H9 (cell line): ENCODE data around the gene RCSD1. TPM values are rescaled to one million over a fixed set of nuclear protein-coding genes. Genes with fewer than 3 reads are reported as not detected.

Experiments
- DNase-seq: peaks from one replicate; pipeline ENCODE4 v3.0.0-alpha.2; 2017
- H2AFZ ChIP-seq: one replicate; pipeline ENCODE4 v1.6.1; 2013; ENCODE audit warnings: mild to moderate bottlenecking, low read length, control low read depth, moderate library complexity
- H2AK5ac ChIP-seq: 2 replicates; pipeline ENCODE4 v1.6.1; 2013; ENCODE audit warnings: low read length, control low read depth, mixed read lengths; ENCODE audit not compliant: insufficient read length
- H2BK120ac ChIP-seq: one replicate; pipeline ENCODE4 v1.6.1; 2013; ENCODE audit warnings: low read depth, mild to moderate bottlenecking, low read length, control low read depth, inconsistent platforms; ENCODE audit not compliant: poor library complexity, severe bottlenecking
- H2BK12ac ChIP-seq: 2 replicates; pipeline ENCODE4 v1.6.1; 2013; ENCODE audit warnings: low read length, control low read depth, mixed read lengths, low read depth; ENCODE audit not compliant: insufficient read length
- H2BK15ac ChIP-seq: 2 replicates; pipeline ENCODE4 v1.6.1; 2013; ENCODE audit warnings: low read depth, low read length, control low read depth
- H2BK20ac ChIP-seq: one replicate; pipeline ENCODE4 v1.6.1; 2013; ENCODE audit warnings: low read depth, mild to moderate bottlenecking, low read length, control low read depth, inconsistent platforms; ENCODE audit not compliant: poor library complexity, severe bottlenecking
- H2BK5ac ChIP-seq: 2 replicates; pipeline ENCODE4 v1.6.1; 2013; ENCODE audit warnings: low read length, control low read depth, mixed read lengths; ENCODE audit not compliant: insufficient read length
- H3K14ac ChIP-seq: 2 replicates; pipeline ENCODE4 v1.6.1; 2013; ENCODE audit warnings: low read length, control low read depth; ENCODE audit not compliant: insufficient read depth
- H3K18ac ChIP-seq: 2 replicates; pipeline ENCODE4 v1.6.1; 2013; ENCODE audit warnings: low read depth, mild to moderate bottlenecking, mixed read lengths, low read length, control low read depth; ENCODE audit not compliant: insufficient read length
- H3K23ac ChIP-seq: 2 replicates; pipeline ENCODE4 v1.6.1; 2013; ENCODE audit warnings: low read length, control low read depth, mixed read lengths, low read depth; ENCODE audit not compliant: insufficient read length
- H3K23me2 ChIP-seq: 2 replicates; pipeline ENCODE4 v1.6.1; 2013; ENCODE audit warnings: low read depth, mild to moderate bottlenecking, mixed read lengths, low read length, control low read depth; ENCODE audit not compliant: insufficient read length, poor library complexity, severe bottlenecking
- H3K27ac ChIP-seq: 2 replicates; pipeline ENCODE4 v1.5.1; 2013; ENCODE audit warnings: low read length, control low read depth, mixed read lengths, low read depth; ENCODE audit not compliant: insufficient read length
- H3K27me3 ChIP-seq: 2 replicates; pipeline ENCODE4 v1.6.1; 2013; ENCODE audit warnings: low read length, control low read depth, inconsistent platforms; ENCODE audit not compliant: insufficient read depth
- H3K4ac ChIP-seq: 2 replicates; pipeline ENCODE4 v1.6.1; 2013; ENCODE audit warnings: low read depth, mild to moderate bottlenecking, control low read depth, inconsistent platforms, low read length, moderate library complexity
- H3K4me1 ChIP-seq: 2 replicates; pipeline ENCODE4 v1.6.1; 2013; ENCODE audit warnings: low read length, control low read depth, inconsistent platforms; ENCODE audit not compliant: insufficient read depth
- H3K4me2 ChIP-seq: 2 replicates; pipeline ENCODE4 v1.6.1; 2013; ENCODE audit warnings: low read length, control low read depth, mixed read lengths; ENCODE audit not compliant: insufficient read length, insufficient read depth
- H3K56ac ChIP-seq: 2 replicates; pipeline ENCODE4 v1.6.1; 2013; ENCODE audit warnings: low read depth, mild to moderate bottlenecking, mixed read lengths, low read length, control low read depth; ENCODE audit not compliant: insufficient read length
- H3K79me1 ChIP-seq: 2 replicates; pipeline ENCODE4 v1.6.1; 2013; ENCODE audit warnings: low read depth, mild to moderate bottlenecking, moderate library complexity, low read length, control low read depth, inconsistent platforms; ENCODE audit not compliant: insufficient read depth, poor library complexity, severe bottlenecking
- H3K79me2 ChIP-seq: 2 replicates; pipeline ENCODE4 v1.6.1; 2013; ENCODE audit warnings: low read length, control low read depth, inconsistent platforms; ENCODE audit not compliant: insufficient read depth
- H3K9ac ChIP-seq: 2 replicates; pipeline ENCODE4 v1.6.1; 2013; ENCODE audit warnings: low read length, control low read depth, mixed read lengths; ENCODE audit not compliant: insufficient read length; ENCODE audit errors: extremely low read depth
- H3K9me3 ChIP-seq: one replicate; pipeline ENCODE4 v1.6.1; 2013; ENCODE audit warnings: low read depth, low read length, inconsistent platforms; ENCODE audit not compliant: control insufficient read depth
- H3T11ph ChIP-seq: one replicate; pipeline ENCODE4 v1.6.1; 2013; ENCODE audit warnings: mild to moderate bottlenecking, low read length, control low read depth, inconsistent platforms
- H4K20me1 ChIP-seq: one replicate; pipeline ENCODE4 v1.6.1; 2013; ENCODE audit not compliant: control insufficient read depth, insufficient read length, insufficient read depth
- H4K5ac ChIP-seq: 2 replicates; pipeline ENCODE4 v1.6.1; 2013; ENCODE audit warnings: low read depth, mild to moderate bottlenecking, mixed read lengths, low read length, control low read depth; ENCODE audit not compliant: insufficient read length
- H4K8ac ChIP-seq: replicated peaks from 2 replicates; pipeline ENCODE4 v1.6.1; 2013; ENCODE audit warnings: low read length, control low read depth, mixed read lengths, low read depth; ENCODE audit not compliant: insufficient read length
- H4K91ac ChIP-seq: 2 replicates; pipeline ENCODE4 v1.6.1; 2013; ENCODE audit warnings: low read depth, mild to moderate bottlenecking, moderate library complexity, mixed read lengths, low read length, control low read depth; ENCODE audit not compliant: insufficient read length
- H3K27ac Mint-ChIP-seq, 3 experiments: 2 replicates in 2 of 3; 3 replicates in 1 of 3; pipeline ENCODE4 v1.8.0; 2020 to 2021; ENCODE audit warnings: mixed read lengths in 3 of 3, mild to moderate bottlenecking in 1 of 3, moderate library complexity in 1 of 3
- H3K27me3 Mint-ChIP-seq: 2 replicates; pipeline ENCODE4 v1.8.0; 2021; ENCODE audit warnings: low read depth, mild to moderate bottlenecking, moderate library complexity, mixed read lengths
- H3K36me3 Mint-ChIP-seq, 3 experiments: 2 replicates in 2 of 3; 3 replicates in 1 of 3; pipeline ENCODE4 v1.8.0; 2020 to 2021; ENCODE audit warnings: low read depth in 3 of 3, mixed read lengths in 3 of 3; ENCODE audit not compliant: insufficient read depth in 1 of 3
- H3K4me1 Mint-ChIP-seq, 2 experiments: 2 replicates each; pipeline ENCODE4 v1.8.0; 2020; ENCODE audit warnings: mixed read lengths in 2 of 2
- H3K4me3 Mint-ChIP-seq, 2 experiments: 2 replicates in 1 of 2; 3 replicates in 1 of 2; pipeline ENCODE4 v1.8.0; 2020 to 2021; ENCODE audit warnings: mild to moderate bottlenecking in 2 of 2, mixed read lengths in 2 of 2, moderate library complexity in 1 of 2
- H3K9me3 Mint-ChIP-seq, 2 experiments: 2 replicates in 1 of 2; 3 replicates in 1 of 2; pipeline ENCODE4 v1.8.0; 2020; ENCODE audit warnings: mild to moderate bottlenecking in 2 of 2, mixed read lengths in 2 of 2, moderate library complexity in 1 of 2
- CTCF ChIP-seq: fragments of 200-600 bp; sonication (generic); conservative IDR thresholded peaks from 3 replicates; pipeline ENCODE4 v1.8.0; 2021; ENCODE audit warnings: antibody characterized with exemption, mild to moderate bottlenecking
- WGBS: extraction: QIAGEN DNeasy Blood & Tissue Kit; methylation state at CpG from one replicate; pipeline ENCODE4 v1.1.7; 2013; ENCODE audit warnings: missing lambda C conversion rate, low lambda C conversion rate, mixed read lengths; ENCODE audit not compliant: insufficient read length; ENCODE audit errors: extremely low coverage; 5-methylcytosine and 5-hydroxymethylcytosine counted together
- total RNA-seq: library from RNA; stranded (reverse); gene quantifications from 2 replicates; pipeline ENCODE4 v1.2.1, GENCODE V29; 2021

RCSD1 gene
- total RNA-seq, 1 experiment from 2014 or later, result 0.13 TPM

GRCh38 chr1:167721617-167722151, 91.7 kb downstream of the RCSD1 start, which contains the start of gene MPZL1:
MPZL1 (plus strand) TSS chr1:167721982; CDS start chr1:167722152, 170 bp downstream.
- H3K4me1 Mint-ChIP-seq, result peaks cover 44 to 47% of the 10 kb centered on the region in 2 experiments
- H2BK5ac ChIP-seq, result no peak within 1 kb of the TSS
- H3K4me3 Mint-ChIP-seq, result peak within 1 kb of the TSS; percentile 89 to 95
- no peak within 1 kb of the TSS for H3K4ac ChIP-seq
- peak within 1 kb of the TSS; percentile 81 for H3K4me2 ChIP-seq
- peaks cover 7% of the 10 kb centered on the region for H3K23me2 ChIP-seq
- peaks cover 11% of the 10 kb centered on the region for H3K4me1 ChIP-seq
- H3T11ph ChIP-seq, result no peak within 1 kb of the TSS
- H3K14ac ChIP-seq, result peak within 1 kb of the TSS; percentile 79
- no peak within 1 kb of the TSS for H3K27ac ChIP-seq
- H4K8ac ChIP-seq, result no peak within 1 kb of the TSS
- no peaks in the 10 kb centered on the region for H3K9me3 ChIP-seq
- H3K79me2 ChIP-seq, result peaks cover 15% of the 10 kb centered on the region; the same call in 1 of the 2 replicates
- peak; percentile 92 for DNase-seq
- no peak within 1 kb of the TSS for H4K91ac ChIP-seq
- no peak within 1 kb of the TSS for H2AFZ ChIP-seq
- no peak within 1 kb of the TSS for H2BK15ac ChIP-seq
- H2BK12ac ChIP-seq, result no peak within 1 kb of the TSS
- peaks cover 2% of the 10 kb centered on the region; the same call in 1 of the 2 replicates for H3K27me3 Mint-ChIP-seq
- H3K23ac ChIP-seq, result no peak within 1 kb of the TSS
- peaks cover 4 to 7% (median 6%) of the 10 kb centered on the region in 3 experiments; a peak in 4 of 7 replicates for H3K36me3 Mint-ChIP-seq
- WGBS, result no CpG with 5 or more reads among the region's 52 CpGs
- H3K9me3 Mint-ChIP-seq, result no peaks in the 10 kb centered on the region
- peaks cover 3% of the 10 kb centered on the region for H3K79me1 ChIP-seq
- peak within 1 kb of the TSS; percentile 8 to 78 (median 48); a peak in 5 of 7 replicates for H3K27ac Mint-ChIP-seq
- H3K18ac ChIP-seq, result peak within 1 kb of the TSS; percentile 71
- H4K20me1 ChIP-seq, result no peaks in the 10 kb centered on the region
- no peak within 1 kb of the TSS for H2AK5ac ChIP-seq
- H3K27me3 ChIP-seq, result no peaks in the 10 kb centered on the region
- H2BK20ac ChIP-seq, result no peak within 1 kb of the TSS
- H3K56ac ChIP-seq, result no peak within 1 kb of the TSS
- H4K5ac ChIP-seq, result no peak within 1 kb of the TSS
- H2BK120ac ChIP-seq, result no peak within 1 kb of the TSS
- H3K9ac ChIP-seq, result peak within 1 kb of the TSS; percentile 82
- TF ChIP-seq CTCF, result no peak
